HG03135 (cell line): ENCODE results near the gene TGFBR3.

Source experiments
- ATAC-seq: cut with Tn5 transposase; IDR thresholded peaks from one replicate; pipeline ENCODE4 v1.9.1; 2021; ENCODE audit warnings: mild to moderate bottlenecking, moderate library complexity; ENCODE audit not compliant: unreplicated experiment

The TGFBR3 gene

GRCh38 chr1:91741906-91742305, 144.0 kb downstream of the TGFBR3 start:
- ATAC-seq = no peak

GRCh38 chr1:91741301-91741700, 144.7 kb downstream of the TGFBR3 start:
- ATAC-seq = no peak

GRCh38 chr1:91737650-91738049, 148.3 kb downstream of the TGFBR3 start:
- no peak for ATAC-seq

GRCh38 chr1:91736715-91737615, 149.0 kb downstream of the TGFBR3 start:
- no peak for ATAC-seq

- ATAC-seq = no peak
Observed at GRCh38 chr1:91736146-91736714, 149.7 kb downstream of the TGFBR3 start.

- no peak for ATAC-seq
Observed at GRCh38 chr1:91735266-91735845, 150.6 kb downstream of the TGFBR3 start.

- no peak for ATAC-seq
Observed at GRCh38 chr1:91734761-91735160, 151.2 kb downstream of the TGFBR3 start.

GRCh38 chr1:91733108-91733710, 152.7 kb downstream of the TGFBR3 start:
- ATAC-seq = no peak

GRCh38 chr1:91732291-91733107, 153.5 kb downstream of the TGFBR3 start:
- ATAC-seq = no peak

GRCh38 chr1:91731815-91732214, 154.1 kb downstream of the TGFBR3 start:
- no peak for ATAC-seq

- ATAC-seq = no peak
Observed at GRCh38 chr1:91730801-91731732, 154.9 kb downstream of the TGFBR3 start.

- ATAC-seq = no peak
Observed at GRCh38 chr1:91729621-91730358, 156.2 kb downstream of the TGFBR3 start.

GRCh38 chr1:91727763-91728162, 158.2 kb downstream of the TGFBR3 start:
- no peak for ATAC-seq

GRCh38 chr1:91725989-91726721, 159.8 kb downstream of the TGFBR3 start:
- ATAC-seq = no peak

GRCh38 chr1:91725618-91725988, 160.3 kb downstream of the TGFBR3 start:
- no peak for ATAC-seq

GRCh38 chr1:91724644-91725043, 161.3 kb downstream of the TGFBR3 start:
- ATAC-seq = no peak

- no peak for ATAC-seq
Observed at GRCh38 chr1:91724231-91724630, 161.7 kb downstream of the TGFBR3 start.

- ATAC-seq = no peak
Observed at GRCh38 chr1:91720044-91720443, 165.9 kb downstream of the TGFBR3 start.
